T-helper 22 cell (primary cell): ENCODE results near the gene EIF3A.
"Not testable (repeated sequence)": the region's sequence is repeated elsewhere in the genome, so short reads cannot be mapped to it uniquely, and the experiment has no call there.

Experiments used
- DNase-seq: peaks from one replicate; pipeline ENCODE4 v3.0.0-alpha.2; 2020; ENCODE audit warnings: low read depth

Gene EIF3A

DNA sequence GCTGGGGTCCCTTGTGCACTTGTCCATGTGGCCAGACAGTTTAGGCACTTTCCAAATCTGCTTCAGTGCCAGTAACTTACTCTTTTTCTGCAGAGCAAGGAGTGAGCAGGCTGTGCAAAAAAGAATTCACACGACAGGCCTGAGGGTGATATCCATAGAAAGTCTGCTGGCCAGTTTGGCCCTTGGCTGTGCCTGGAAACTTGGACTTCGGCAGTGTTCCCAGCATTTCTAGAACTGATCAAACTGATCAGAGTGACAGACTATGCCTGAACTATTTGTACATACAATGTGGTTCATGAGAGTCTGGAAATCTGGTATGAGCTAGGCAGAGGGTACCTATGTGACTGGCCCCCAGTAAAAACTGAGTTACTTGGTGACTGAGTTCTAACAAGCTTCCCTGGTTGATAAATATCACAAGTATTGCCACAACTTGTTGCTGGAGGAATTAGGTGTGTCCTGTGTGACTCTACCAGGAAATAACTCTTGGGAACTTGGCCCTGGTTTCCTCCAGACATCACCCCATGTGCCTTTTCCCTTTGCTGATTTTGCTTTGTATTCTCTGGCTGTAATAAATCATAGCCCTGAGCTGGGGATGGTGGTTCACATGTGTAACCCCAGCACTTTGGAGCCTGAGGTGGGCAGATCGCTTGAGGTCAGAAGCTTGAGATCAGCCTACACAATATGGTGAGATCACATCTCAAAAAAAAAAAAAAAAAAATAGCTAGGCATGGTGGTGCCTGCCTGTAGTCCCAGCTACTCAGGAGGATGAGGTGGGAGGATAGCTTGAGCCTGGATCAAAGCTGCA lies 20.0 kb upstream of the EIF3A start:
- DNase-seq = no peak

DNA sequence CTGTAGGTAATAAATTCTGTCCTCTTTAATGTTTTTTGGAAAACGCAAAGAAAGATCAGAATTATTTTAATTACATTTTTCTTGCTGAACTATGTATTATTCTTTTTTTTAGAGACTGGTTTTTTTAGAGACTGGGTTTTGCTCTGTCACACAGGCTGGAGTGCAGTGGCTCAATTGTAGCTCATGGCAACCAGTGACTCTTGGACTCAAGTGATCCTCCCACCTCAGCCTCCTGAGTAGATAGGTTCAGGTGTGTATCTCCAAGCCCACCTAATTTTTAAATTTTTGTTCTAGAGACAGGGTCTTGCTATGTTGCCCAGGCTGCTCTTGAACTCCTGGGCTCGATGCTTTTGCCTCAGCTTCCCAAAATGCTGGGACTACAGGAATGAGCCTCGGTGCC lies 18.0 kb upstream of the EIF3A start:
- DNase-seq = no peak

DNA sequence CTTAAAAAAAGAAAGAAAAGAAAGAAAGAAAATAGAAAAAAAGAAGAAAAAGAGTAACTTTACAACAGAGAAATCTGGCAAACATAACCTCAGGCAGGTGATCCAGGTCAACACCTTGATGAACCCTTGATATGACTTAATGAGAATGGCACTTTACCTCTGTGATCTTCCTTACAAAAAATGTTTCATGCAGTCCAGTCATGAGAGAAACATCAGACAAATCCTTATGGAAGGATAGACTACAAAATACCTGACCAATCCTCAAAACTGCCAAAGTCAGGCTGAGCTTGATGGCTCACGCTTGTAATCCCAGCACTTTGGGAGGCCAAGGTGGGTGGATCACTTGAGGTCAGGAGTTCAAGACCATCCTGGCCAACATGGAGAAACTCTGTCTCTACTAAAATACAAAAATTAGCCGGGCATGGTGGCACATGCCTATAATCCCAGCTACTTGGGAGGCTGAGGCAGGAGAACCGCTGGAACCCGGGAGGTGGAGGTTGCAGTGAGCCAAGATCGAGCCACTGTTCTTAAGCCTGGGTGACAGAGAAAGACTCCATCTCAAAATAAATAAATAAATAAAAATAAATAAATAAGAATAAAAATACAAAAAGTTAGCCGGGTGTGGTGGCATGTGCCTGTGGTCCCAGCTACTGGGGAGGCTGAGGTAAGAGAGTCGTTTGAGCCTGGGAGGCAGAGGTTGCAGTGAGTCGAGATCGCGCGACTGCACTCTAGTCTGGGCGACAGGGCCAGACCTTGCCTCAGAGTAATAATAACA lies 16.2 kb upstream of the EIF3A start:
- not testable (repeated sequence) for DNase-seq

DNA sequence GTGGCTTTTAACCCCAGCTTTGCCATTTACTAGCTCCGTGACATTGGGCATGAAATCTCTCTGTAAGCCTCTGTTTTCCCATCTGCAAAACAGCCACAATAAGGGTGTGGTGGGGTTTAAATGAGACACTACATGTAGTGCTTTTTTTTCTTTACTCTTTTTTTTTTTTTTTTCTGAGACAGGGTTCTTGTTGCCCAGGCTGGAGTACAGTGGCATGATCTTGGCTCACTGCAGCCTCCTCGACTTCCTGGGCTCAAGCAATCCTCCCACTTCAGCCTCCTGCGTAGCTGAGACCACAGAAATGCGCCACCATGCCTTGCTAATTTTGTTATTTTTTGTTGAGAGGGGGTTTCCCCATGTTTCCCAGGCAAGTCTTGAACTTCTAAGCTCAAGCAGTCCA lies 15.0 kb upstream of the EIF3A start:
- DNase-seq = no peak

DNA sequence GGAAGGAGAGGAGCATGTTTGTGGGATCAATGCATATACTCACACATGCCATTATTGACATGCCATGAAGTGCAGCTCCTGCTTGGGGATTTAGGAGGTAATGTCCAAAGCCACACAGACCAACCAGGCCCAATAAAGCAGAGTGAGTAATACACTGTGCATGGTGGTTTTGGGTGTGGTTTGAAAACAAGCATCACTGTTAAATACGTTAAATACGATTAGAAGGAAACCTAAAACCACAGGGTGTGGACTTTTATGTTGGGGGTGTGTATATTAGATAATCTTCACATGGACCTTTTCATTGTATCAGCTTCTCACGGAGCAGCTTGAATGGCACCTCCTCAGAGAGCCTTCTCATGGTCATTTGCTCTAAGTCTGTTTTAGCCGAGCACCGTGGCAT lies 10.4 kb upstream of the EIF3A start:
- DNase-seq = peak; percentile 58

DNA sequence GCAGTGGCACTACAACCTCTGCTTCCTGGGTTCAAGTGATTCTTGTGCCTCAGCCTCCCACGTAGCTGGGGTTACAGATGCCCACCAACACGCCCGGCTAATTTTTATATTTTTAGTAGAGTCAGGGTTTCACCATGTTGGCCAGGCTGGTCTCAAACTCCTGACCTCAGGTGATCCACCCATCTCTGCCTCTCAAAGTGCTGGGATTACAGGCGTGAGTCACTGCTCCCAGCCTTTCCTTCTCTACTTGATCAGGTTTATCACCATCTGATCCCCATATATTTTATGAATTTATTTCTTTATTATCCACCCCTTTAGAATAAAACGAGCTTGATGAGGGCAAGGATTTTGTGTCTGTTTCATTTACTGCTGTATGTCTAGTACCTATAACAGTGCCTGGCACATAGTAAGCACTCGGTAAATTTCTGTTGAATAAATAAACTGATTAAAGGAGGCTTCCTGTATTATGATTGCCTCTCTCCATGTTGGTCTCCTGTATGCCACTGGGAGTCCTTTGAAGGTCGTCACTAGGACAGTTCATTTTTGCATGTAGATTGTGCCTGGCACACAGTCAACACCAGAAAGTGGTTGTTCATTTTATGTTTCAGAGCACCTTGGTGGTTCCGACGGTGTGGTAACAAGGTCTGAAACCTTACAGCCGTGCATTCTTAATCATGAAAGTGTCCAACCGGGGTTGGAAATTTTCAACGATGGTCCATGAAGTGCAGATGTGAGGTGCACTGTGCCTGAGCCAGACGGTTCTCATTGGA lies 9.6 kb upstream of the EIF3A start:
- peak; percentile 46 for DNase-seq

DNA sequence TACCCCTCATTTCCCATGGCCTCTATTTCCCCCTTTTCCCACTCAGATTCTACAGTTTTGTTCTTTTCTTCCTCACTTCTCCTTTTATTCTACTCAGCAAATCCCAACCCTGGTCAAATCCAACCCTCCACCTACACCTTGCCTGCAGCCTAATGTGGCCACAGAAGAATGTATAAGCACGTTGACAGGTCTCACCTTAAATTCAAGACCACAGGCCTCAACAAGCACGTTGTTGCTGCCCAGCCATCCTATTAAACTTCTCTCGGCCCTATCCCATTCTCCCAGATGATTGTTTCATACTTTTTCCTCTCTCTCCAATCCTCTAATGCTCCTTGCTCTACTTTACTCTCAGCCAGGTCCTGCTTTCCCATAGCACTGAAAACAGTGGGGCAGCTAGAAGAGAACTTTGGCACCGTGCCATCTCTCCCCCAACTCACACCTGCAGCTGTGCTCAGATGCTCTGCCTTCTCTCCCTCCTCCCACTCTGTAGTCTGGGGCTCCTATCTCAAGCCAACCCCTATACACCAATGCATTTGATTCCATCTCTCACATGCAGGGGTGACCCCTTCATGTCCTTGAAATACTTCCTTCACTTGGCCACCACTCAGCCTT lies 6.8 kb upstream of the EIF3A start:
- no peak for DNase-seq

DNA sequence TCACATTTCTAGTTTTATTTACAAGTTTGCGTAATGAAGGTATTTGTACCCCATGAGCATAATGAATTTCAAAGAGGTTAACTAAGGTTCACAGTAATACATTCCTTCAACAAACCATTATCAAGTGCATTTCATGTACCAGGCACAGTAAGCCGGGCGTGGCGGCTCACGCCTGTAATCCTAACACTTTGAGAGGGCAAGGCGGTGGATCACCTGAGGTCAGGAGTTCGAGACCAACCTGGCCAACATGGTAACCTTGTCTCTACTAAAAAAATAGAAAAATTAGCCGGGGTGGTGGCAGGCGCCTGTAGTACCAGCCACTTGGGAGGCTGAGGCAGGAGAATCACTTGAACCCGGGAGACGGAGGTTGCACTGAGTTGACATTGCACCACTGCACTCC lies 4.3 kb upstream of the EIF3A start:
- DNase-seq = no peak

DNA sequence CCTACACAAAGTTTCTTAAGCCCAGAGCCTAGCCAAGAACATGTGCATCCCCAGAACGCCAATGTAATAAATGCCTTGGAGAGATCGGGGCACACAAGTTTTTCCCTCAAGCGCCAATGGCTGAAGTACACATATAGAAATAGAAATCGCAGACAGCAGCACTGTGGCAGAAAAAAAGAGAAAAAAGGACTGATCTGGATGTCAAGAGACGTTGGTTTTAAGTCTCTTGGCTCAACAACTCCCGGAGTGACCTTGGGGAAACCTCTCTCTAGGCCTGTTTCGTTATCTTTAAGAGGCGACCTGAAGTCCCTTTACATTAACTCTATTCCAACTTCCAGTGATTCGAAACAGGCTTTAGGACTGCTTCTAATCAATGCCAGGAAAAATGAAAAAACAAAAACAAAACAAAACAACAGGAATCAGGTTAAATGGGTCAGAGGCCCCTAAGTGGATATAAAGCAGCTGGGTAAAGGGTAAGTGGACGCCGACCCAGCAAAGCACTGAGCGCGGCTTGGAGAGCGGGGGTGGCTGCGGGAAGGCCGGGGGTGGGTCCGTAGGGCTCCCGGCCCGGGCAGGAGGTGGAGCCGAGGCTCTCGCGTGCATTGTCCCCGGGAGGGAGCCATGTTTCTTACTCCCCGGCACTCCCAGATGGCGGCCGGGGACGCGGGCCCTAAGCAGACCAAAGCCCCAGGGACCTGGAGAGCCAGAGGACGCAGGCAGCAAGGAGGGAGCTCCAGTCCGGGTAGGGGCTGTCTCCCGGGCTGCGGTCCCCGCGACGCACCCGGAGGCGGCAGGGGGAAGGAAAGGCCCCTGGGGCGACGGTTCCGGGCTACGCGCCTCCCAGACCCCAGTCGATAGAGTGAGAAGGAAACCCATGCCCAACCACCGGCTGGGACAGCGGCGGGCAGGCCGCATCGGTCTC lies 757 bp downstream of the EIF3A start:
- DNase-seq = peak; percentile 40

DNA sequence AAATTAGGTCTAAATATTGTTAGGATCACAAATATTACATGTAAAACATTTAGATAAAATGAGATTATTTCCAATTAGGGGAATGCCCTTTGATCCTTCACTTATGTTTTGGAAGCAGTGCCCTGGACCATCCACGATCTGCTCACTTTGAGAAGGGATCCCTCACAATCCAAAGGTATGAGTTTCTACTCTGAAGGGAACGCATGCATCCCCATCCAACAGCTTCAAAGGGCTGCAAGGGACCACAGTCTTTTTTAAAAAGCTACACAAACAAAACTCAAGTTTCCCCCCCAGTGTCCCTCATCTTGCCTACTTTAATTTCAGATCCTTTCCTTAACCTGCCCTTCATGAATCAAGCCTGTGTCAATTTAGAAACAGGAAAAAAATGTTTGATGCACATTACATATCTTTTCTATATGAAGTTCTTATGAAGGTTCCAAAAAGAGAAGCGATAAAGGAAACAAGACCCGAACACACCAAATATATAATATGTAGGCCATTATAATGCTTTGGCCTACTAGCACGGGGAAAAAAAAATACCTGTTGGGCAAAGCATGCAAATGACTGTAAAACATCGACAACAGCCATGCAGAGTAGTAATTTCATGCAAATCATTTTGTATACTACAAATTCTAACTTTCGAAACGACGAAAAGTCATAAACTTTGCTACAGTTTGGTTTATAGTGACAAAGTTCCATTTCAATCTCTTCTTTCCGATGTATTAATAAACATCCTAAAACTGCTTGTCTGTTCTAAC lies 2.0 kb downstream of the EIF3A start:
- no peak for DNase-seq

DNA sequence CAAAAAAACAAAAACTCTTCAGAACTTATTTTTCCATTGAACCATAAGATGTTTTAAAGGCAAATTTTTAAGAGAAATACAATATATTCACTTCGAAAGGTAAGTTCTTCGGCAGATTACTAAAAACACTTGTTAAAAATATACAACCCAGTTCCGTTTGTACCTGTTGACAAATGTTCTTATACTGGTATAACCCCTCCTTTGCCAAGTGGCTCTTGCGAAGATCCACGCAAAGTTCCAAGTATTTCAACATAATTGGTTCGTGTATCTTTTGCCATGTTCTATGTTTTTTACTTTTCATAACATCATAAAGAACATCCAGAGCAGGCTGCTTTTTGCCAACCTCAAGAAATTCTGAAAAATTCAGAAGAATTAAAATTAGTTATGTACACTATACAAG lies 7.0 kb downstream of the EIF3A start:
- DNase-seq = no peak

DNA sequence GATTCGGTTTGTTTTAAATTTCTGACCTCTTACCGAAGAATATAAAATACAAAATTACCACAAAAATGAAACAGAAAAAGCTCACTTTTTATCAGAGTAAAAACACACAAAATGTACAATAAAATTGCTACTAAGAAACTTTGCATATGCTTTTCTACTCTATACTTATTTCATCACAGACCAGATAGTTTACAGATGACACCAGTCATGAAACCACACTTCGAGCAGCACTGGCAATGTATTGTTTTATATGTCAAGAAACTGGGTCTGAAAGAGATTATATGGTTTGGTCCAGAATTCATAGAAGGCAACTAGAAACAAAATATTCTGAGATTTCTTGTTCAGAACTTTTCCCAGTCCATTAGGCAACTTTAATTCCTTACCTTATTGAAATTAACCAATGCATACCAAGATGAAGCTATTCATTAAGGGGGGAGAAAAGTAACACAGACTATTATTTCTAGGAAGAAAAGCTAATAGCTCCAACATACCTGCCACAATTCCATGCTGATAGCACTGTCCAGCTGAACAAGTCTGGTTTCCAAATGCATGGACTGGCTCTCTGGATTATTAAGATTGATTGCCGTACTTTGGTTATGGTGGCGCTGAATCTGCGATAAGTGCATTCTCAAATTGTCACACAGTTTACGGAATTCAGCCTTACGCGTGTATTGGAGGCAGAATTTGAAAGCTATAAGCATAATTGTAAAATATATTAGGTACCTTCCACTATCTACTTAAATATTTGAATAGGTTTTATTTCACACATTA lies 10.0 kb downstream of the EIF3A start:
- DNase-seq = no peak

DNA sequence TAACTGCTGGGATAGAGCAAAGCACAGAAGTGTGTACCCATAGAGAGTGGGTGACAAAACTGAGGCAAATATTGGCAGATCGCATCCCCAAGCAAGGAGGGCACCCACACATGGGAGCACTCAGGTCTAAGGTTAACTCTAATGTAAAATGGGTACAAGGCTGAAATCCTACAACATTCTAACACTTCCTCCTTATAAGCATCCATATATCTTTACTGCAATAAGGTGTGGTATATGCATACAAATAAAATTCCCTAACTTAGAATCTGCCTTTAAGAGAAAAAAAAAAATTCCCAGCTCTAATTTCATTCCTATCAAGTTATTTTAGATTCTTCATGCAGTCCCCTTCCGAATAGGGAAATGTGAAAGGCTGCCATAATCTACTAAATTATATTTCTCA lies 18.7 kb downstream of the EIF3A start:
- no peak for DNase-seq

DNA sequence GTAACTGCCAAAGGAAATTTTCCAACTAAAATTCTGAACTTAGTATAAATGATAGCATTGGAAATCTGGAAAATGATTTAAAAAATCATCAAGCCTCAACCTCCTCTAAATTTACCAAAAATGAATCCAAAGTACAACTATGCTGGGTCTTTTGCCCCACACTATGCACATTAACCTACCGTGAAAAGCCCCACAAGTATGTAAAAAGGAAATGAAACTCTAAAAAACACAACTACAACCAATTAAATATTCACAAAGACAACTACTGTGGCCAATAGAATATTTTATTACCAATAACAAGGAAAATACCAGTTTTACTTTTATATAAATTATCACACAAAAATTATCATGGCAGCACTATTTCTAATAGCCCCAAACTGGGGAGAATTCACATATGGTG lies 19.3 kb downstream of the EIF3A start:
- no peak for DNase-seq

DNA sequence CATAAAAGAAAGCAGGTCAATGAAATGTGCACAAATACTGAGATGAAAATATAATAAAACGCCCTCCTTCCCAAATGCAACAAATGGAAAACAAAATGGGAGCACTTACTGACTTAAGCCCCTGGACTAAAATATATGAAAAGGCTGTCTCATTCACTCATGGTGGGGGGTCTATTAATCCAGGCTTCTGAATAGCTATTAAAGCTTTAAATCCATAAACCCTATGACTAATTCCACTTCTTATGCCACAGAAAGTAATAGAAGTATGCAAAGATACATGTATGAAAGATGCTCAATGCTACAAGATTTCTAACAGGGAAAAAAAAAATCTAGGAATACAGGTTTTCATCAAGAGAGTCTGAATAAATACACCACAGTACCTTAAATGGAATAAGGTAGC lies 20.5 kb downstream of the EIF3A start:
- no peak for DNase-seq

DNA sequence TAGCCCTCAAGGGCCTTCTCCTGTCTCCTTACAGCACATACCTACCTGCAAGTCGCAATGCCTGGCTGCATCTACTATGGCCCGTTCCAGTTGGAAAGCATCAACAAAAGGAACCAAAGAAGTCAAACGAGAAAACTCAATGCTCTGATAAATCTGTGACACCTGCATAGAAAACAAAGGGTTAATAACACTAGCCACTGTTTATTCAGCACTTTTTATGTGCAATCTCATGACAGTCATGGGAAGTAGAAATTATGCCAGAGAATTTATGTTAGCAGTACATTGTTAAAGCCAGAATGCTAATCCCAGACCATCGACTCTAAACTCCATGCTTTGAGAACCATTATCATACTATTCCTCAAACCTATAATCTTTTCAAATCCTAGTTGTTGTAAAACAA lies 21.1 kb downstream of the EIF3A start:
- no peak for DNase-seq

DNA sequence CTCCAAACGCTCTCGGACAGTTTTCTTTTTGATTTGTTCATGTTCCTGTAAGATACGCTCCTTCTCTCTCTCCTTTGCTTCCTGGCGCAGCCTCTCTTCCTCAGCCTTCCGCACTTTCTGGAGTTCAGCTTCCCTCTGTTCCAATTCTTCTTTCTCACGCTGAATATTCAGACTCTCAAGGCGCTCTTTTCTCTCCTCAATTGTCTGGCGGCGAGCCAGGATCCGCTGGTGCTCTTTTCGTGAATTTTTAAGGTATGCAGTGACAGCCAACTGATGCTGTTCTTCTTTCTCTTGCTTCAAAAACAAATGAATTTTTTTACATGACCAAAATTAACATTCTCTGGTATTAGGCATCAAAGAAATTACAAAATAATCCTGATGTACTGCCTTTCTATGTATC lies 22.6 kb downstream of the EIF3A start:
- DNase-seq = no peak

DNA sequence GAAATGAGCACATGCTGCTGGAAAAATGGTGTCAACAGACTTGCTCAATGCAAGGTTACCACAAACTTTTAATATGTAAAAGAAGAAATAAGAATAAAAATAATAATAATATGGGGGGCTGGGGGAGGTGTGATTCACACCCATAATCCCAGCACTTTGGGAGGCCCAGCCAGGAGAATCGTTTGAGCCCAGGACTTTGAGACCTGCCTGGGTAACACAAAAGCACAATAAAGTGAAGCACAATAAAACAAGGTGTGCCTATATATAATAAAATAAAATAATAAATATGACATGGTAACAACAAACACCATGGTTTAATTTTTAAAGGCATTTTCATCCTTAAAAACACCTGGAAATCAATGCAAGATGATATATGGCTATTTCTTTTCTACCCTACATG lies 25.1 kb downstream of the EIF3A start:
- DNase-seq = no peak

DNA sequence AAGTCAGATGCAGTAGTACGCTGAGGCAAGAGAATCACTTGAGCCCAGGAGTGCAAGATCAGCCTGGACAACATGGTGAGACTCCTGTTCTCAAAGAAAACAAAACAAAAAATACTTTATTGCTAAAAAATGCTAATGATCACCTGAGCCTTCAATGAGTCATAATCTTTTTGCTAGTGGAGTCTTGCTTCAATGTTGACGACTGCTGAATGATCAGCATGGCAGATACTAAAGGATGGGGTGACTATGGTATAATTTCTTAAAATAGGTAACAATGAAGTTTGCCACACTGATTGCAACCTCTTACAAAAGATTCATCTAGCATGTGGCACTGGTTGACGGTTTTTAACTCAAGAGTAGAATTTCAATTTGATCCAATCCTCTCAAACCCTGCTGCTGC lies 28.8 kb downstream of the EIF3A start:
- DNase-seq = no peak

DNA sequence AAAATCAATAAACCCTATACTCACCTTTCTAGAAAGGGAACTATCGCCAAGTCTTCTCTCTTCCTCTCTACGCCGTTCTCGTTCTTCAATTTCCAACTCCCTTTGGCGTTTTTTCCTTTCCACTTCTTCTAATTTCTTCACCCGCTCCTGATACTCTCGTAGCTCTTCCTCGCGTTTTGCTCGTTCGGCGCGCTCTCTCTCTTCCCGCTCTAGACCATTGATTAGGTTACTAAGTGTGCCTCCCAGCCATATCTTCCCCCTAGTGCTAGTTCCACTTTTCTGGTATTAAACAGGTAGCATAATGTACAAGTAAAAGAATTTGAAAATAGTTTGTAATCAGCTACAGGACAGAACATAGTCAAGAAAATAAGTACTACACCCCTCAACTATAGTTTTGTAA lies 30.8 kb downstream of the EIF3A start:
- DNase-seq = no peak
